PFSK-1 (cell line): ENCODE results near the gene CENPU.

Experiments used
- FOXP2 ChIP-seq: optimal IDR thresholded peaks from 2 replicates; pipeline ENCODE3; 2011; ENCODE audit warnings: borderline replicate concordance, control low read depth, inconsistent platforms; ENCODE audit not compliant: insufficient read depth; ENCODE audit errors: extremely low read length, extremely low read depth
- POLR2AphosphoS5 ChIP-seq: IDR thresholded peaks from 2 replicates; pipeline ENCODE4 v1.6.1; 2012; ENCODE audit warnings: low read depth, mild to moderate bottlenecking, control low read depth, low read length, moderate library complexity
- SIN3A ChIP-seq: IDR thresholded peaks from 2 replicates; pipeline ENCODE4 v1.6.1; 2012; ENCODE audit warnings: mild to moderate bottlenecking, low read length, moderate library complexity, borderline replicate concordance; ENCODE audit not compliant: insufficient read depth
- TAF1 ChIP-seq: IDR thresholded peaks from 2 replicates; pipeline ENCODE4 v1.6.1; 2012; ENCODE audit warnings: low read length, control low read depth, borderline replicate concordance; ENCODE audit not compliant: insufficient read depth
- TF ChIP-seq, protein P1 (sequence below), 2 experiments: IDR thresholded peaks; 2 replicates each; pipeline versions ENCODE4 v1.6.1 to v1.8.0; 2011 to 2012; ENCODE audit warnings: low read depth in 2 of 2, low read length in 2 of 2, control low read depth in 1 of 2, inconsistent platforms in 1 of 2, mild to moderate bottlenecking in 1 of 2, moderate library complexity in 1 of 2; ENCODE audit not compliant: insufficient read depth in 1 of 2

CENPU gene

DNA sequence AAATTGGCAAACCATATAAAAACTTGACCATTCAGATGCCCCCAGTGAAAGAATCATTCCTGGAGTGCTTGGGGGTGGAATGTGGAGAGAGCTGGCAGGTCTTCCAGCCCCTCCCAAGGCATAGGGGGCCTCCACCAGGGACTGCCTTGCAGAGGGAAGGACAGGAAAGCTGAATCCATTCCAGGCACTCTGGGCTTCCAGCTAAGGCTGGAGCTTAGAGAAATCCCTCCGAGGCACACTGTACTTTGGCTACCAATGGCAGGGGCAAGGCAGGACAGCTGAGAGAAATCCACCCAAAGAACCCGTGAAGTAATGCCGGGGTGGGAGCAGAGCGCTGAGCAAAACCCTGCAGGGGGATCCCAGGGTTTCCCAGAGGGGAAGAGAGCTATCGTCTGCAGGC lies 4.0 kb downstream of the CENPU start:
- TF ChIP-seq SIN3A (no peak), TAF1 (no peak), FOXP2 (no peak), POLR2AphosphoS5 (no peak)
- TF ChIP-seq, protein P1, sequence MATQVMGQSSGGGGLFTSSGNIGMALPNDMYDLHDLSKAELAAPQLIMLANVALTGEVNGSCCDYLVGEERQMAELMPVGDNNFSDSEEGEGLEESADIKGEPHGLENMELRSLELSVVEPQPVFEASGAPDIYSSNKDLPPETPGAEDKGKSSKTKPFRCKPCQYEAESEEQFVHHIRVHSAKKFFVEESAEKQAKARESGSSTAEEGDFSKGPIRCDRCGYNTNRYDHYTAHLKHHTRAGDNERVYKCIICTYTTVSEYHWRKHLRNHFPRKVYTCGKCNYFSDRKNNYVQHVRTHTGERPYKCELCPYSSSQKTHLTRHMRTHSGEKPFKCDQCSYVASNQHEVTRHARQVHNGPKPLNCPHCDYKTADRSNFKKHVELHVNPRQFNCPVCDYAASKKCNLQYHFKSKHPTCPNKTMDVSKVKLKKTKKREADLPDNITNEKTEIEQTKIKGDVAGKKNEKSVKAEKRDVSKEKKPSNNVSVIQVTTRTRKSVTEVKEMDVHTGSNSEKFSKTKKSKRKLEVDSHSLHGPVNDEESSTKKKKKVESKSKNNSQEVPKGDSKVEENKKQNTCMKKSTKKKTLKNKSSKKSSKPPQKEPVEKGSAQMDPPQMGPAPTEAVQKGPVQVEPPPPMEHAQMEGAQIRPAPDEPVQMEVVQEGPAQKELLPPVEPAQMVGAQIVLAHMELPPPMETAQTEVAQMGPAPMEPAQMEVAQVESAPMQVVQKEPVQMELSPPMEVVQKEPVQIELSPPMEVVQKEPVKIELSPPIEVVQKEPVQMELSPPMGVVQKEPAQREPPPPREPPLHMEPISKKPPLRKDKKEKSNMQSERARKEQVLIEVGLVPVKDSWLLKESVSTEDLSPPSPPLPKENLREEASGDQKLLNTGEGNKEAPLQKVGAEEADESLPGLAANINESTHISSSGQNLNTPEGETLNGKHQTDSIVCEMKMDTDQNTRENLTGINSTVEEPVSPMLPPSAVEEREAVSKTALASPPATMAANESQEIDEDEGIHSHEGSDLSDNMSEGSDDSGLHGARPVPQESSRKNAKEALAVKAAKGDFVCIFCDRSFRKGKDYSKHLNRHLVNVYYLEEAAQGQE (IDR thresholded peaks at IDR 0.05; ENCODE audit: insufficient read depth in 1 of 2, low read depth in 2 of 2, low read length in 2 of 2) = no peak

DNA sequence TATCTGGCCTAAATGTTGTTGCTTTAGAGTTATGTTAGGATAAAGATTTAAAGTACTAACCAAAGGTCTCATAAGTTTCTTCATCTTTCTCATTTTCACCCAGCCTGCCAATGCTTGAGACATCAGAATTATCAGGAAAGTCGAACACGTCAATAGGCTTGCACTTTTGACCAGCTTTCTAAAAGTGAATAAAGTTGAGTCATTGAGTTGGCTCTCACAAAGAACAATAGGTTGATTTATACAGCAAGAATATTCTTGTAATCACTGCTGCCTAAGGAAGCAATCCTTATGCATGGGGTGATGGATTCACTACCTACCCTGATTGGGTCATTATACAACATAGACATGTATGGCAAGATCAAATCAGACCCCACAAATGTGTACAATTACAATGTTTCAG lies 5.0 kb downstream of the CENPU start:
- TF ChIP-seq POLR2AphosphoS5 (no peak), TAF1 (no peak), SIN3A (no peak), FOXP2 (no peak)
- TF ChIP-seq, protein P1 (IDR thresholded peaks at IDR 0.05; ENCODE audit: insufficient read depth in 1 of 2, low read depth in 2 of 2, low read length in 2 of 2) = no peak

DNA sequence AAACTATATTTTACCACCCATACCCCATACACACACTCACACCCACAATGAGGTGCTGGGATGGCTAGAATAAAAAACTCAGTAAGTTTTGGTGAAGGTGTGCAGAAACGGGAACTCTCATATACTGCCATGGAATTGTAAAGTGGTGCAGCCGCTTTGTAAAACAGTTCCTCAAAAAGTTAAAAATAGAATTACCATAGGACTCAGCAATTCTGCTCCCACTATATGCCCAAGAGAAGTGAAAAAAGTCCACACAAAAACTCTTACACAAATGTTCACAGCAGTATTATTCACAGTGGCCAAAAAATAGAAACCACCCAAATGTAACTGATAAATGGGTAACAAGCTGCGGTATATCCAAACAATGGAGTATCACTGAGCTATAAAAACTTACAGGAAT lies 6.5 kb downstream of the CENPU start:
- TF ChIP-seq, protein P1 (IDR thresholded peaks at IDR 0.05; ENCODE audit: insufficient read depth in 1 of 2, low read depth in 2 of 2, low read length in 2 of 2) = no peak

DNA sequence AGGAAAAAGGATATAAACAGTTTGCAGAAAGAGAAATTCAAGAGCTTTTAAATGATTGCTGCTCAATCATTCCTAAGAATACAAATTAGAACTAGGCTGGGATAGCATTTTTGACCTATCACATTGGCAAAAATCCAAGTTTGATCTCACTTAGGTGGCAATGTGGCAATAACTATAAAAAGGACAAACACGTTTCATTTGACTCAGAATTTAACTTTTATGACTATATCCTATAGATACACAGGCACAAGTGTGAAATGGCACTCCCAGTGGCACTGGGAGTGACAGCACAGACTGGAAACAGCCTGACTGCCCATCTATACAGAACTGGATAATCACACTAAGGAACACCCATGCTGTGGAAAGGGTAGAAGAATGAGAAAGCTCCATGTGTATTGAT lies 11.1 kb downstream of the CENPU start:
- TF ChIP-seq TAF1 (no peak), SIN3A (no peak), POLR2AphosphoS5 (no peak), FOXP2 (no peak)
- TF ChIP-seq, protein P1 (IDR thresholded peaks at IDR 0.05; ENCODE audit: insufficient read depth in 1 of 2, low read depth in 2 of 2, low read length in 2 of 2) = no peak

DNA sequence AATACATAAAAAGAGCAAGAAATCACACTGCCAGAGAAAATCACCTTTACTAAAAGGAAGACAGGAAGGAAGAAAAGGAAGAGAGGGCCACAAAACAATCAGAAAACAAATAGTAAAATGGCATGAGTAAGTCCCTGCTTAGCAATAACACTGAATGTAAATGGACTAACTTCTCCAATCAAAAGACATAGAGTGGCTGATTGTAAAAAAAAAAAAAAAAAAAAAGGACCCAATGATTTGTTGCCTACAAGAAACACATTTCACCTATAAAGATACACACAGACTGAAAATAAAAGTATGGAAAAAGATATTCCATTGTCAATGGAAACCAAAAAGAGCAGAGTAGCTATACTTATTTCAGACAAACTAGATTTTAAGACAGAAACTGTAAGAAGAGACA lies 12.6 kb downstream of the CENPU start:
- no peak for TF ChIP-seq FOXP2
- TF ChIP-seq TAF1 = no peak
- no peak for TF ChIP-seq POLR2AphosphoS5
- TF ChIP-seq SIN3A = no peak
- TF ChIP-seq, protein P1 (IDR thresholded peaks at IDR 0.05; ENCODE audit: insufficient read depth in 1 of 2, low read depth in 2 of 2, low read length in 2 of 2) = no peak
